Measurements from ENCODE around the gene ANAPC7. TPM values are rescaled to one million over a fixed set of nuclear protein-coding genes. Genes with fewer than 3 reads are reported as not detected.
A peak's percentile ranks its signal among the peaks of the same experiment; 100 is the strongest.

The ANAPC7 gene
- total and polyA plus RNA-seq, 9 of the 15 experiments (the other 6 are each of a cell fraction or from before 2014, with no cell fraction given): 46.7 to 158 (median 109) TPM

GRCh38 chr12:110366321-110367142 lies 37.0 kb downstream of the ANAPC7 start:
- peak; percentile 16 for ATAC-seq
- POLR2A ChIA-PET: interaction anchor here (0.6 to 1.2 kb wide), 7 partner anchors 9 to 304 kb away, joined by 3 to 6 read pairs (median 3); no protein-coding TSS in a partner anchor

More at GRCh38 chr12:110366321-110367142, 37.0 kb downstream of the ANAPC7 start:
- CTCF ChIA-PET (ENCODE audit: low intra/inter-chr PET ratio): no interaction called here
- peaks cover 0 to 6% of the 10 kb centered on the region in 2 experiments; a peak in 2 of 5 replicates for H3K4me1 ChIP-seq (replicated peaks in 1 of 2; ENCODE audit: control insufficient read depth in 2 of 2, insufficient read depth in 2 of 2, low read length in 2 of 2)
- BruUV-seq (replicated peaks): no TSS peak
- H3K27me3 ChIP-seq (ENCODE audit: control insufficient read depth in 2 of 2, insufficient read depth in 2 of 2, low read length in 2 of 2): no peaks in the 10 kb centered on the region
- H3K79me2 ChIP-seq (ENCODE audit: control insufficient read depth, insufficient read depth, low read length): no peaks in the 10 kb centered on the region
- no peak overlapping the region; the same call in 2 of the 3 replicates for H3K27ac ChIP-seq (ENCODE audit: extremely low read depth, low read depth, low read length)
- H3K4me3 ChIP-seq: no peak overlapping the region
- H3K4me2 ChIP-seq (ENCODE audit: insufficient read depth, low read length): no peak overlapping the region
- no peaks in the 10 kb centered on the region for H3K9me3 ChIP-seq (replicated peaks; ENCODE audit: control insufficient read depth, insufficient read depth, low read depth, low read length)
- peak overlapping the region in 1 of 2 experiments; percentile 56; a peak in 2 of 4 replicates for H3K9ac ChIP-seq (ENCODE audit: insufficient read depth in 1 of 2, low read depth in 2 of 2, low read length in 2 of 2)
- no peak for TF ChIP-seq STAG1 (CRISPR knock-in tag; IDR thresholded peaks at IDR 0.05; ENCODE audit: borderline replicate concordance)
- TF ChIP-seq CEBPB (tag; IDR thresholded peaks at IDR 0.05): peak; percentile 55
- H2AFZ ChIP-seq (ENCODE audit: low read depth, low read length): peak overlapping the region; percentile 23; the same call in 1 of the 2 replicates
- no peak for DNase-seq (ENCODE audit: extremely low read depth in 1 of 4, low spot score in 3 of 4)
- no peaks in the 10 kb centered on the region for H3K9me1 ChIP-seq (ENCODE audit: control insufficient read depth, insufficient read depth, low read length)
- peaks cover 15% of the 10 kb centered on the region; the same call in 2 of the 3 replicates for H3K36me3 ChIP-seq (ENCODE audit: control insufficient read depth, insufficient read depth, low read length)
- WGBS (ENCODE audit: insufficient coverage, low coverage, missing lambda C conversion rate): 65% methylated on average over 12 of the region's 13 CpGs
- in situ Hi-C loops (cut with MboI): loop anchor here (5.0 kb wide), 1 partner anchor 66 kb away; no protein-coding TSS in a partner anchor
- no peak for FAIRE-seq
- no peaks in the 10 kb centered on the region for H4K20me1 ChIP-seq (replicated peaks; ENCODE audit: control insufficient read depth, insufficient read depth, low read length)
- intact Hi-C loops (cut with micrococcal nuclease): no loop called here
